K562 (cell line): Measurements from ENCODE around the gene ANKZF1. TPM values are rescaled to one million over a fixed set of nuclear protein-coding genes. Genes with fewer than 3 reads are reported as not detected.

ENCODE experiments used
- ASH1L ChIP-seq: fragments of 450-650 bp; IDR thresholded peaks from 2 replicates; pipeline ENCODE4 v1.6.1; 2018; ENCODE audit warnings: borderline replicate concordance, mild to moderate bottlenecking, low read depth; ENCODE audit not compliant: partially characterized antibody
- CCNT2 ChIP-seq: IDR thresholded peaks from 2 replicates; pipeline ENCODE4 v1.6.1; 2011; ENCODE audit warnings: borderline replicate concordance, low read depth, mild to moderate bottlenecking, moderate library complexity, mixed read lengths, low read length; ENCODE audit not compliant: insufficient read length; ENCODE audit errors: extremely low read depth
- CREM ChIP-seq: IDR thresholded peaks from 2 replicates; pipeline ENCODE4 v1.6.1; 2014; ENCODE audit warnings: antibody characterized with exemption, low read depth
- CTBP1 ChIP-seq: fragments of 450-650 bp; IDR thresholded peaks from 2 replicates; pipeline ENCODE4 v1.6.1; 2016; ENCODE audit warnings: borderline replicate concordance
- DPF2 ChIP-seq: fragments of 450-650 bp; IDR thresholded peaks from 2 replicates; pipeline ENCODE4 v1.6.1; 2016
- HDAC1 ChIP-seq, 2 experiments: fragments of 450-650 bp; IDR thresholded peaks; 2 replicates each; pipeline ENCODE4 v1.6.1; 2016 to 2017; ENCODE audit warnings: inconsistent platforms in 1 of 2, mild to moderate bottlenecking in 1 of 2, moderate library complexity in 1 of 2
- MTF1 ChIP-seq: fragments of 250-450 bp; sonication (Bioruptor Pico); IDR thresholded peaks from 2 replicates; pipeline ENCODE4 v1.9.0; 2021; ENCODE audit warnings: moderate library complexity, mild to moderate bottlenecking, inconsistent platforms, borderline replicate concordance
- NR1H2 ChIP-seq: sonication (generic); formaldehyde crosslinking; IDR thresholded peaks from 2 replicates; pipeline ENCODE4 v1.4.0; 2020; ENCODE audit warnings: mild to moderate bottlenecking, missing genetic modification reagents
- POLR2G ChIP-seq: fragments of 200-400 bp; formaldehyde crosslinking; IDR thresholded peaks from 2 replicates; pipeline ENCODE4 v1.6.1; 2017; ENCODE audit warnings: low read depth, mild to moderate bottlenecking, antibody characterized with exemption, low read length, moderate library complexity
- POU5F1 ChIP-seq: fragments of 150-350 bp; IDR thresholded peaks from 2 replicates; pipeline ENCODE4 v1.6.1; 2014; ENCODE audit warnings: borderline replicate concordance, low read length, low read depth, mild to moderate bottlenecking; ENCODE audit not compliant: partially characterized antibody
- RBBP5 ChIP-seq: fragments of 200-600 bp; sonication (generic); IDR thresholded peaks from 2 replicates; pipeline ENCODE4 v1.6.1; 2012; ENCODE audit warnings: borderline replicate concordance, mild to moderate bottlenecking, low read length, control low read depth, inconsistent platforms; ENCODE audit not compliant: insufficient read depth, poor library complexity, severe bottlenecking
- SIN3A ChIP-seq, 2 experiments: fragments of 150-350 bp in 1 of 2; IDR thresholded peaks; 2 replicates each; pipeline ENCODE4 v1.6.1; 2011 to 2016; ENCODE audit warnings: borderline replicate concordance in 2 of 2, low read depth in 2 of 2, low read length in 2 of 2, mild to moderate bottlenecking in 2 of 2, moderate library complexity in 2 of 2; ENCODE audit not compliant: control insufficient read depth in 1 of 2
- SNIP1 ChIP-seq: fragments of 450-650 bp; IDR thresholded peaks from 2 replicates; pipeline ENCODE4 v1.7.1; 2017; ENCODE audit warnings: low read depth, mild to moderate bottlenecking
- SUPT5H ChIP-seq: fragments of 450-650 bp; IDR thresholded peaks from 2 replicates; pipeline ENCODE4 v1.6.1; 2016
- TAF1 ChIP-seq: IDR thresholded peaks from 2 replicates; pipeline ENCODE4 v1.6.1; 2011; ENCODE audit warnings: mild to moderate bottlenecking, low read length, moderate library complexity; ENCODE audit not compliant: insufficient read depth, control insufficient read depth, severe bottlenecking; ENCODE audit errors: extremely low read depth
- TARDBP ChIP-seq: fragments of 450-650 bp; IDR thresholded peaks from 2 replicates; pipeline ENCODE4 v1.6.1; 2016
- XRCC4 ChIP-seq: IDR thresholded peaks from one replicate; pipeline ENCODE4 v1.6.1; 2011; ENCODE audit not compliant: insufficient read depth, insufficient read length; ENCODE audit errors: extremely low read depth
- ZFX ChIP-seq: sonication (generic); formaldehyde crosslinking; IDR thresholded peaks from 2 replicates; pipeline ENCODE4 v1.8.0; 2022; ENCODE audit warnings: mild to moderate bottlenecking, missing genetic modification reagents, moderate library complexity
- ZNF444 ChIP-seq: fragments of 250-450 bp; sonication (Bioruptor Pico); IDR thresholded peaks from 2 replicates; pipeline ENCODE4 v1.4.0; 2020; ENCODE audit warnings: mild to moderate bottlenecking, moderate library complexity
- polyA plus RNA-seq, 8 experiments: library from polyadenylated mRNA; depleted of rRNA in 4 of 8; stranded (reverse) in 5 of 8; unstranded in 3 of 8; fragments of >200 nt; fragmentation: Nextera tagmentation in 2 of 8; fragmentation: Illumina TruSeq in 1 of 8; extraction: Ambion mirVana in 2 of 8; extraction: Trizol in 1 of 8; gene quantifications; 2 replicates each; pipeline versions ENCODE4 v1.2.1 to v1.2.3, GENCODE V29; 2011 to 2014; ENCODE audit warnings: inconsistent platforms in 1 of 8, missing spikeins in 1 of 8
- total RNA-seq, 7 experiments: library from RNA; depleted of rRNA in 6 of 7; stranded (reverse); fragments of >200 nt in 6 of 7; fragmentation: Illumina TruSeq in 2 of 7; extraction: Trizol in 2 of 7; gene quantifications; 2 replicates each; pipeline versions ENCODE4 v1.2.1 to v1.2.3, GENCODE V29; 2011 to 2021; ENCODE audit warnings: low replicate concordance in 1 of 7
- TF ChIP-seq, protein P1 (sequence below), 2 experiments: fragments of 450-650 bp; formaldehyde crosslinking in 1 of 2; IDR thresholded peaks; 2 replicates each; pipeline versions ENCODE4 v1.4.0 to v1.6.1; 2014 to 2020; ENCODE audit warnings: mild to moderate bottlenecking in 2 of 2, borderline replicate concordance in 1 of 2, low read depth in 1 of 2

ANKZF1 gene
- total and polyA plus RNA-seq, 9 of the 15 experiments (the other 6 are each of a cell fraction or from before 2014, with no cell fraction given) = 3.1 to 60.6 (median 31.0) TPM

DNA sequence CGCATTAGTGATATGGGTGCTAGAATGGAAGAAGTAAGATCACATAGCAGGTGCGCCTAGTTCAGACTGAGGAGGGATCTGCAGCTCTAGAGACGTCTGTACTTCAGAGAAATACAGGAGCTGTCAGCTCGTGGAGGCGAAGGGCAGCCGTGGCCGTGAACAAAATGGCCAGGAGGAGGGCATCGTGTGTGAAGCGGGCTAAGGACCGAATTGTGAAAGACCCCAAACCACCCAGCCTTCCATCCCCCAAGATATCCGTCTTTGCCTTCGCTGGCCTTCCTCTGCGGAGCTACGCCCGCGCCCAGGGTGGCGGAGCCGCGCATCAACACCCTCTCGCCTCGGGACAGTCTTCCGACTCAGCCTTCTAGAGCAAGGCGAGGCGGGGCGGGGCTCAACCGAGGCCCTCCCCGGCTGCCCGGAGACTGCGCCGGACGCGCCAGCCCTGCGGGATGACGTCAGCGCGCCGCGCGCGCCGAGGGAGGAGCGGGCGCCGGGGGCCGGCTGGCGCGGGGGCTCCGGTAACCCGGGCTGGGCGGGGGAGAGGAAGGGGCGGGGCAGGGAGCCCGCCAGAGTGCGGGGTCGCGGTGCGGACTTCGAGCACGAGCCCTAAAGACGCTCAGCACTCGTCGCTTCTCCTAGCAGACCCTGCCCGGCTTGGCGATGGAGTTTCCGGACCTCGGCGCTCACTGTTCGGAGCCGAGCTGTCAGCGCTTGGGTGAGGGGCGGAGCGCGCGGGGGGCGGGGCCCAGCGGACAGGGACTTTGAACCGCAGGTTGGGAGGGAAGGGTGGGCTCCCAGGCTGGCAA lies 23.1 kb upstream of the ANKZF1 start, which contains the start of gene ZFAND2B (continued):
- TF ChIP-seq, protein P1, sequence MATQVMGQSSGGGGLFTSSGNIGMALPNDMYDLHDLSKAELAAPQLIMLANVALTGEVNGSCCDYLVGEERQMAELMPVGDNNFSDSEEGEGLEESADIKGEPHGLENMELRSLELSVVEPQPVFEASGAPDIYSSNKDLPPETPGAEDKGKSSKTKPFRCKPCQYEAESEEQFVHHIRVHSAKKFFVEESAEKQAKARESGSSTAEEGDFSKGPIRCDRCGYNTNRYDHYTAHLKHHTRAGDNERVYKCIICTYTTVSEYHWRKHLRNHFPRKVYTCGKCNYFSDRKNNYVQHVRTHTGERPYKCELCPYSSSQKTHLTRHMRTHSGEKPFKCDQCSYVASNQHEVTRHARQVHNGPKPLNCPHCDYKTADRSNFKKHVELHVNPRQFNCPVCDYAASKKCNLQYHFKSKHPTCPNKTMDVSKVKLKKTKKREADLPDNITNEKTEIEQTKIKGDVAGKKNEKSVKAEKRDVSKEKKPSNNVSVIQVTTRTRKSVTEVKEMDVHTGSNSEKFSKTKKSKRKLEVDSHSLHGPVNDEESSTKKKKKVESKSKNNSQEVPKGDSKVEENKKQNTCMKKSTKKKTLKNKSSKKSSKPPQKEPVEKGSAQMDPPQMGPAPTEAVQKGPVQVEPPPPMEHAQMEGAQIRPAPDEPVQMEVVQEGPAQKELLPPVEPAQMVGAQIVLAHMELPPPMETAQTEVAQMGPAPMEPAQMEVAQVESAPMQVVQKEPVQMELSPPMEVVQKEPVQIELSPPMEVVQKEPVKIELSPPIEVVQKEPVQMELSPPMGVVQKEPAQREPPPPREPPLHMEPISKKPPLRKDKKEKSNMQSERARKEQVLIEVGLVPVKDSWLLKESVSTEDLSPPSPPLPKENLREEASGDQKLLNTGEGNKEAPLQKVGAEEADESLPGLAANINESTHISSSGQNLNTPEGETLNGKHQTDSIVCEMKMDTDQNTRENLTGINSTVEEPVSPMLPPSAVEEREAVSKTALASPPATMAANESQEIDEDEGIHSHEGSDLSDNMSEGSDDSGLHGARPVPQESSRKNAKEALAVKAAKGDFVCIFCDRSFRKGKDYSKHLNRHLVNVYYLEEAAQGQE (IDR thresholded peaks at IDR 0.05; ENCODE audit: borderline replicate concordance) = no peak
- TF ChIP-seq, protein P1 (CRISPR knock-in tag; IDR thresholded peaks at IDR 0.05; ENCODE audit: low read depth) = peak; percentile 57; the same call in 1 of the 2 replicates
- peak; percentile 89 for TF ChIP-seq CREM
- TF ChIP-seq SUPT5H = peak; percentile 88
- TF ChIP-seq POU5F1 = no peak
- 0 out of 2 replicates have a peak, but pooled peaks have one; percentile 28 for TF ChIP-seq DPF2
- TF ChIP-seq MTF1 = no peak
- TF ChIP-seq CCNT2 = peak; percentile 49
- peak; percentile 52 for TF ChIP-seq RBBP5
- TF ChIP-seq ZNF444 (CRISPR knock-in tag) = no peak
- TF ChIP-seq CTBP1 = peak; percentile 78
- TF ChIP-seq HDAC1 (IDR thresholded peaks at IDR 0.05) = peak in 1 of 2 experiments; percentile 40; a peak in 1 of 4 replicates
- no peak for TF ChIP-seq SIN3A (IDR thresholded peaks at IDR 0.05; ENCODE audit: borderline replicate concordance in 2 of 2, control insufficient read depth in 1 of 2, low read depth in 2 of 2, low read length in 2 of 2)
- TF ChIP-seq TAF1 = peak; percentile 87
- no peak for TF ChIP-seq ASH1L
- TF ChIP-seq POLR2G = peak; percentile 95
- no peak for TF ChIP-seq SNIP1
- TF ChIP-seq XRCC4 = no peak
- TF ChIP-seq ZFX (CRISPR knock-in tag) = peak; percentile 72
- TF ChIP-seq TARDBP = no peak
- no peak for TF ChIP-seq NR1H2
